MM.1S (cell line): ENCODE data around the gene DHRS4.

Source experiments
- CTCF ChIP-seq: fragments of 300-600 bp; sonication (generic); IDR thresholded peaks from 2 replicates; pipeline ENCODE4 v1.5.1; 2016; ENCODE audit warnings: antibody characterized with exemption, low read length, mixed read lengths
- EZH2 ChIP-seq: fragments of 300-600 bp; sonication (generic); optimal IDR thresholded peaks from 2 replicates; pipeline ENCODE3; 2017; ENCODE audit warnings: low read depth, mild to moderate bottlenecking, antibody characterized with exemption, low read length, mixed read lengths

GRCh38 chr14:23933742-23934128 is 19.8 kb upstream of the DHRS4 start:
- TF ChIP-seq CTCF (no peak), EZH2 (no peak)
